ENCODE results near the gene AP5S1. TPM values are rescaled to one million over a fixed set of nuclear protein-coding genes. Genes with fewer than 3 reads are reported as not detected.
"Not testable (repeated sequence)": the region's sequence is repeated elsewhere in the genome, so short reads cannot be mapped to it uniquely, and the experiment has no call there.

Gene AP5S1
- total RNA-seq, 1 donor from 2014 or later: 15.7 TPM

DNA sequence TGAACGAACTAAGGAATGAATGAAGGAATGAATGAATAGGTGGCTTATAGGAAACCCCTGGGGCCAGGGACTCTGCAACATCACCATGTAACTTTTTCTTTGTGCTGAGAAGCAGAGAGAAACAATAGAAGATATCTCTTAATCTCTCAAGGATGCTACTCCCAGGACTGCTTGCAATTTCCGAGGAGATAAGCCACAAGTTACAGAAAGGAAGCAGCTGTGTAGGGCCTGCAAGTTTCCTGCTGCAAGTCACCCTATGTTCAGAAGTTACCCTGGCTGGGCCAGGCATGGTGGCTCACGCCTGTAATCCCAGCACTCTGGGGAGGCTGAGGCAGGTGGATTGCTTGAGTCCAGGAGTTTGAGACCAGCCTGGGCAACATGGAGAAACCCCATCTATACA is 19.0 kb downstream of the AP5S1 start:
- intact Hi-C loops (cut with micrococcal nuclease): no loop called here

GRCh38 chr20:3840201-3840600 is 19.9 kb downstream of the AP5S1 start:
- intact Hi-C loops (cut with micrococcal nuclease): not testable (repeated sequence)

- intact Hi-C loops (cut with micrococcal nuclease): no loop called here
These were observed 22.1 kb downstream of the AP5S1 start for GRCh38 chr20:3842348-3842930.

DNA sequence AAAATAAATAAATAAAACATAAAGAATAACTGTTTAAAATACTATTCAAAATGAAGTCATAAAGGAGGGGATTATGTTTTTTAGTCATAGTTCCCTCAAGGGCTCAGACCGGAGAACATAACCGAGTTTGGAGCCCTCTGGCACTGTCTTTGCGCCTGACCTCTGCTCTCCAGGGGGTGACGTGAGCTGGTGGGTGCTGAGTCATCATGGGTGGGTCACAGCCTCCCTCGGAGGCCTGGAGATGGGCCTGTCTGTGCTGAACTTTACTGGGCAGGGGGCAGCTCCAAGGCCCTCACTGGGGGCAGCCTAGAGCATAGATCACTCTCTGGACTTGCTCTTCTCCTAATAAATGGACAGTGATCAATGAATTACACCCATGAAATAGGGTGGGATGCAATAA is 23.1 kb downstream of the AP5S1 start:
- intact Hi-C loops (cut with micrococcal nuclease): no loop called here

DNA sequence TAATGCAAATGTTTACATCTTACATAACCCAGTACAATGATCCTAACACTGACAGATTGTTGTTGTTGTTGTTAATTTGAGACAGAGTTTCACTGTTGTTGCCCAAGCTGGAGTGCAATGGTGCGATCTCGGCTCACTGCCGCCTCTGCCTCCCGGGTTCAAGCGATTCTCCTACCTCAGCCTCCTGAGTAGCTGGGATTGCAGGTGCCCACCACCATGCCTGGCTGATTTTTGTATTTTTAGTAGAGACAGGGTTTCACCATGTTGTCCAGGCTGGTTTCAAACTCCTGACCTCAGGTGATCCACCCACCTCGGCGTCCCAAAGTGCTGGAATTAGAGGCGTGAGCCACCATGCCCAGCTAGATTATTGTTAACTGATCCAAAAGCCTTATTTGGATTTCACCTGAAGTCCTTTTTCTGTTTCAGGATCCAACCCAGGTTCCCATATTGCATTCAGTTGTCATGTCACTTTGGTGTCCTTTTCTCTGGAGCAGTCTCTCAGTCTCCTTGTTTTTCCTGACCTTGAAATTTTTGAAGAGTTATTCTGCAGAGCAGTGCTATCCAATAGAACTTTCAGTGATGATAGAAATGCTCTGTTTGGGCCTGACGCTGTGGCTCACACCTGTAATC is 23.8 kb downstream of the AP5S1 start:
- intact Hi-C loops (cut with micrococcal nuclease): not testable (repeated sequence)

- intact Hi-C loops (cut with micrococcal nuclease): loop anchor here (1.0 to 5.0 kb wide), 3 partner anchors 26 to 79 kb away; partner anchors contain the start of genes ADISSP, AP5S1 and PANK2
These were observed 26.0 kb downstream of the AP5S1 start for GRCh38 chr20:3846378-3846739.

DNA sequence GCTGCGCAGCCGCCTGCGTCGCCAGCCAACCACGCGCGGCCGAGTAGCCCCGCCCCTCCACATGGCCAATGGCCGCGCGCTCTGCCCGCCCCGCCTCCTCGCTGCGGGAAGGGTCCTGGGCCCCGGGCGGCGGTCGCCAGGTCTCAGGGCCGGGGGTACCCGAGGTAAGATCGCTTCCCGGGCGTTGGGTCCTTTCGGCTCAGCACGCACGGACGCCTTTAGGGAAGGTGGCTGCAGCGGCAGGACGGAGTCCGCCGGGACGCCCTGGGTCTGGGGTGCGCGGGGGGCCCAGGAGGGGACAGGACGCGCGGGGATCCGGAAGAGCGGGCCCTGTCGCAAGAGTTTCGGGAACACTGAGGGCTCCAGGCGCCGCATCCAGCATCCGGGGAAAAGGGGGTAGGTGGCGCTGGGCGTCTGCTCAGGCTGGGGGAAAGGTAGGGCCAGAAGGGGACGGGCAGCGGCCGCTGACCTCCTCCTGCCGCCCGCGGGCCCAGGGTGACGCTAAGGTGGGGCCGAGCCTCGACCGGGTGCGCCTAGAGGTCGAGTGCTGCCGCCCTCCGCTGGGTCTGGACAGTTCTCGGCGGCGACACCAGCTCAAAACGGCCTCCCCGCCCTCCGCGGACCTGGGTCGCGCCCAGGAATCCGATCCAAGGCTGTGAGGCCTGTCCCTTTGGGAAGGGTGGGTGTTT is 26.5 kb downstream of the AP5S1 start, which contains the start of gene MAVS:
Gene MAVS, plus strand, starts transcription at position 95 of the 689 bp plus-strand sequence. CDS start 7,791 bp downstream, outside the sequence.
- intact Hi-C loops (cut with micrococcal nuclease): loop anchor here (1.0 to 5.0 kb wide), 3 partner anchors 27 to 80 kb away; partner anchors contain the start of genes ADISSP, AP5S1 and PANK2

DNA sequence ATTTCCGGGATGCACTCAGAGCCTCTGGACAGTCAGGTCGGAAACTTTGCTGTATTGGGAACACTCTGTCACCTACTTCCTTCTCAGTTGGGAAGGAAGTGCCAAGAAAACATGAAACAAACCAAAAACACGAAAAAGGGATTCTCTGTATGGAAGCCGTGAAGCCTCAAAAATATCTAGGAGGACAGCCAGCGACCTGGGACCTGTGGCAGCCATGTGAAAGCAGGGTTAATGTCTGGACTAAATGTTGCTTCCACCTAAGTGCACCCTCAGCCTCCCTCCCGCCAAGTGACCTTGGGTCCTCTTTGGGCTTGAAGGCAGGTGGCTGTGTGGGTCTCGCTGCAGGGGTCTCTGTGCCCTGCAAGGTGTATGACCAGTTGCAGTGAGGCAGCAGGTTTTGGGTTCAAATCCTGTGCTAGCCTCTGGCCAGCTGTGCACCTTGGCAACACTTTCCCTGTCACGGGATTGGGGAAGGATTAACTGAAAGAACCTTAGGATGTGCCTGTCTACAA is 27.1 kb downstream of the AP5S1 start:
- intact Hi-C loops (cut with micrococcal nuclease): loop anchor here (2.0 to 5.0 kb wide), 2 partner anchors 41 to 80 kb away; partner anchors contain the start of genes ADISSP and PANK2

- intact Hi-C loops (cut with micrococcal nuclease): loop anchor here (5.0 kb wide), 1 partner anchor 81 kb away; the partner anchor contains the start of gene ADISSP
These were observed 28.2 kb downstream of the AP5S1 start for GRCh38 chr20:3848565-3848964.

DNA sequence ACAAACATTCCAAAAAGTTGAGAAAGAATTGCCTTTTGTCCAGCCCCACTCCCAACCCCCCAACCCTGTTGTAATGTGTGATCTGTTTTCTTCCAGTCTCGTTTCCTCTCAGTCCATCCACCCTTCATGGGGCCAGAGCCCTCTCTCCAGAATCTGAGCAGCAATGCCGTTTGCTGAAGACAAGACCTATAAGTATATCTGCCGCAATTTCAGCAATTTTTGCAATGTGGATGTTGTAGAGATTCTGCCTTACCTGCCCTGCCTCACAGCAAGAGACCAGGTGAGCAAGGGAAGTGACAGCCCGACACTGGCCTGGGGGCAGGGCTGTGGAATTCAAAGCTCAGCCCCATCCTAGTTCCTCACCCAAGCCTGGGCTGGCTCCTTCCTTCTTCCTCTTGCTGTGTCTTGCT is 34.1 kb downstream of the AP5S1 start:
- intact Hi-C loops (cut with micrococcal nuclease): loop anchor here (2.0 kb wide), 2 partner anchors 34 to 68 kb away; partner anchors contain the start of genes AP5S1 and CENPB

GRCh38 chr20:3857405-3857804 is 37.1 kb downstream of the AP5S1 start:
- intact Hi-C loops (cut with micrococcal nuclease): no loop called here

GRCh38 chr20:3858689-3859088 is 38.3 kb downstream of the AP5S1 start:
- intact Hi-C loops (cut with micrococcal nuclease): no loop called here

GRCh38 chr20:3861191-3861590 is 40.8 kb downstream of the AP5S1 start:
- intact Hi-C loops (cut with micrococcal nuclease): no loop called here

- intact Hi-C loops (cut with micrococcal nuclease): no loop called here
These were observed 42.0 kb downstream of the AP5S1 start for GRCh38 chr20:3862333-3862732.

- intact Hi-C loops (cut with micrococcal nuclease): no loop called here
These were observed 43.0 kb downstream of the AP5S1 start for GRCh38 chr20:3863317-3863716.

- intact Hi-C loops (cut with micrococcal nuclease): no loop called here
These were observed 44.2 kb downstream of the AP5S1 start for GRCh38 chr20:3864518-3864917.

GRCh38 chr20:3865152-3865886 is 45.0 kb downstream of the AP5S1 start:
- intact Hi-C loops (cut with micrococcal nuclease): no loop called here

DNA sequence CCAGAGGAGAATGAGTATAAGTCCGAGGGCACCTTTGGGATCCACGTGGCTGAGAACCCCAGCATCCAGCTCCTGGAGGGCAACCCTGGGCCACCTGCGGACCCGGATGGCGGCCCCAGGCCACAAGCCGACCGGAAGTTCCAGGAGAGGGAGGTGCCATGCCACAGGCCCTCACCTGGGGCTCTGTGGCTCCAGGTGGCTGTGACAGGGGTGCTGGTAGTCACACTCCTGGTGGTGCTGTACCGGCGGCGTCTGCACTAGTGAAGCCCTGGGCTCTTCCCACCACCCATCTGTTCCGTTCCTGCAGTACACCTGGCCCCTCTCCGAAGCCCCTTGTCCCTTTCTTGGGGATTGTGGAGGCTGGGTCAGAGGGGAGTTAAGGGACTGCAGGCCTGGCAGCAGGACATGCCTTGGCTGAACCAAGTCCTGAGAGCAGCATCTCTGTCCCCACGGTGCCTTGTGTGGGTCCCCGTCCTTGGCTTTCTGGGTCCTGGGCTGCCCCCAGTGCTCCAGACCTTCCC is 45.6 kb downstream of the AP5S1 start:
- intact Hi-C loops (cut with micrococcal nuclease): no loop called here

GRCh38 chr20:3866464-3866863 is 46.1 kb downstream of the AP5S1 start:
- intact Hi-C loops (cut with micrococcal nuclease): no loop called here

DNA sequence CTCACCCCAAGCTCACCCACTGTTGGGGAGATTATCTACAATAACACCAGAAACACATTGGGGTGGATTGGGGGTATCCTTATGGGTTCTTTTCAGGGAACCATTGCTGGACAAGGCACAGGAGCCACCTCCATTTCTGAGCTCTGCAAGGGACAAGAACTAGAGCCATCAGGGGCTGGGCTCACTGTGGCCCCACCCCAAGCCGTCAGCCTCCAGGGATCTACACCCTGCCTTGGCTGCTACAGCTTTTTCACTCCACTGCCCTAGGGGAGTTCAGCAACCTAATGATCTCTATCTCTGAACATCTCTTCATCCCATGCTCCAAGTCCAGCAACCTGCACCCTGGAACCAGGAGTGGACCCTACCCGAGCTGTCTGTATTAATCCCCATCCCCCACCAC is 47.5 kb downstream of the AP5S1 start:
- intact Hi-C loops (cut with micrococcal nuclease): no loop called here
